Smooth muscle cell (in vitro differentiated cells): ENCODE measurements around the gene PLA2G4B. TPM values are rescaled to one million over a fixed set of nuclear protein-coding genes. Genes with fewer than 3 reads are reported as not detected.

Experiments used
- DNase-seq: peaks from one replicate; lab custom pipeline; 2025; ENCODE audit not compliant: unreplicated experiment; lab: John Stamatoyannopoulos, UW
- H2AFZ ChIP-seq: fragments of 200-600 bp; sonication (generic); 2 replicates; pipeline ENCODE4 v1.6.0; 2016; ENCODE audit warnings: antibody characterized with exemption, low read depth, mild to moderate bottlenecking
- H3F3A ChIP-seq: fragments of 200-600 bp; sonication (generic); 2 replicates; pipeline ENCODE4 v1.6.0; 2017; ENCODE audit warnings: antibody characterized with exemption, low read depth
- H3K27ac ChIP-seq: fragments of 200-600 bp; sonication (generic); 2 replicates; pipeline ENCODE4 v1.5.1; 2016; ENCODE audit warnings: low read depth, mild to moderate bottlenecking
- H3K27me3 ChIP-seq: fragments of 200-600 bp; sonication (generic); 2 replicates; pipeline ENCODE4 v1.6.1; 2016; ENCODE audit warnings: low read depth, mild to moderate bottlenecking
- H3K36me3 ChIP-seq: fragments of 200-600 bp; sonication (generic); 2 replicates; pipeline ENCODE4 v1.5.1; 2016; ENCODE audit warnings: low read depth
- H3K4me1 ChIP-seq: fragments of 200-600 bp; sonication (generic); 2 replicates; pipeline ENCODE4 v1.5.1; 2016; ENCODE audit warnings: low read depth
- H3K4me2 ChIP-seq: fragments of 200-600 bp; sonication (generic); 2 replicates; pipeline ENCODE4 v1.6.0; 2016; ENCODE audit warnings: mild to moderate bottlenecking
- H3K4me3 ChIP-seq: fragments of 200-600 bp; sonication (generic); 2 replicates; pipeline ENCODE4 v1.5.1; 2016; ENCODE audit warnings: mild to moderate bottlenecking
- H3K79me2 ChIP-seq: fragments of 200-600 bp; sonication (generic); 2 replicates; pipeline ENCODE4 v1.6.0; 2016; ENCODE audit warnings: low read depth, mild to moderate bottlenecking
- H3K9ac ChIP-seq: fragments of 200-600 bp; sonication (generic); 2 replicates; pipeline ENCODE4 v1.6.0; 2016; ENCODE audit warnings: low read depth
- H3K9me3 ChIP-seq: fragments of 200-600 bp; sonication (generic); replicated peaks from 2 replicates; pipeline ENCODE4 v1.5.1; 2016; ENCODE audit warnings: low read depth
- H4K20me1 ChIP-seq: fragments of 200-600 bp; sonication (generic); 2 replicates; pipeline ENCODE4 v1.6.0; 2016; ENCODE audit warnings: low read depth
- WGBS: methylation state at CpG from one replicate; pipeline ENCODE4 v1.1.7; 2016; ENCODE audit warnings: low lambda C conversion rate; 5-methylcytosine and 5-hydroxymethylcytosine counted together
- microRNA-seq: library from miRNA; unstranded; fragments of <30 nt; microRNA quantifications from one replicate; pipeline ENCODE4, GENCODE V29; 2016; ENCODE audit warnings: borderline number of aligned reads
- polyA plus RNA-seq: library from polyadenylated mRNA; unstranded; fragments of >200 nt; fragmentation: Nextera tagmentation; extraction: Ambion mirVana; gene quantifications from 2 replicates; pipeline ENCODE4 v1.2.1, GENCODE V29; 2016
- small RNA-seq: library from RNA; depleted of rRNA; stranded (forward); fragments of <200 nt; gene quantifications from one replicate; pipeline ENCODE3, GENCODE V24; 2014
- total RNA-seq: library from RNA; depleted of rRNA; stranded (reverse); fragments of >200 nt; gene quantifications from 2 replicates; pipeline ENCODE4 v1.2.3, GENCODE V29; 2014
- TF ChIP-seq, protein P1 (sequence below): fragments of 200-600 bp; sonication (generic); IDR thresholded peaks from 2 replicates; pipeline ENCODE4 v1.5.1; 2017; ENCODE audit warnings: borderline replicate concordance, mild to moderate bottlenecking, antibody characterized with exemption; ENCODE audit not compliant: insufficient read depth, poor library complexity, severe bottlenecking

The PLA2G4B gene
- total and polyA plus RNA-seq, 2 experiments from 2014 or later, result 2.2 to 4.2 TPM

DNA sequence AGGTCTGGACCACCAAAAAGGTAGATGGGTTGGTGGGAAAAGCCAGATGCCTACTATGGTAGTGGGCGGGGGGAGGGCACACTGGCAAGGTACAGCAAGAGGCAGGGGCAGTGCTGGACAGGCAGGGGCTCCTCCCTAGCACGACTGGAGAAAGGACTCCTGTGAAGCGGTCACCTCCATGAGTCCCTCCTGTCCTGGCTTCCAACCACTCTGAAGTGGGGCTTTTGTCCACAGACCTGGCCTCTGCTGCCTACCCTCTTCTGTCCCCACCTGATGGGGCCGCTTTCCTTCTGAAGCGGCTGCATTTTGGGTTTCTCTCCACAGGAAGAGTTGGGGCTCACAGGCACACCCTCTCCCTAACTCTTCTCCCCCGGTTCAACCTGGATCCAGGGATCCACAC is 57.9 kb downstream of the PLA2G4B start:
- Histone ChIP-seq H4K20me1 (peaks cover 1% of the 10 kb centered on the region), H3K4me3 (no peak overlapping the region), H3K9me3 (no peaks in the 10 kb centered on the region), H3K9ac (no peak overlapping the region), H3K4me1 (peaks cover 2% of the 10 kb centered on the region), H3K4me2 (no peak overlapping the region), H3K27ac (no peak overlapping the region), H3K79me2 (no peaks in the 10 kb centered on the region), H3F3A (no peaks in the 10 kb centered on the region), H2AFZ (no peak overlapping the region), H3K36me3 (no peaks in the 10 kb centered on the region), H3K27me3 (no peaks in the 10 kb centered on the region)
- TF ChIP-seq, protein P1, sequence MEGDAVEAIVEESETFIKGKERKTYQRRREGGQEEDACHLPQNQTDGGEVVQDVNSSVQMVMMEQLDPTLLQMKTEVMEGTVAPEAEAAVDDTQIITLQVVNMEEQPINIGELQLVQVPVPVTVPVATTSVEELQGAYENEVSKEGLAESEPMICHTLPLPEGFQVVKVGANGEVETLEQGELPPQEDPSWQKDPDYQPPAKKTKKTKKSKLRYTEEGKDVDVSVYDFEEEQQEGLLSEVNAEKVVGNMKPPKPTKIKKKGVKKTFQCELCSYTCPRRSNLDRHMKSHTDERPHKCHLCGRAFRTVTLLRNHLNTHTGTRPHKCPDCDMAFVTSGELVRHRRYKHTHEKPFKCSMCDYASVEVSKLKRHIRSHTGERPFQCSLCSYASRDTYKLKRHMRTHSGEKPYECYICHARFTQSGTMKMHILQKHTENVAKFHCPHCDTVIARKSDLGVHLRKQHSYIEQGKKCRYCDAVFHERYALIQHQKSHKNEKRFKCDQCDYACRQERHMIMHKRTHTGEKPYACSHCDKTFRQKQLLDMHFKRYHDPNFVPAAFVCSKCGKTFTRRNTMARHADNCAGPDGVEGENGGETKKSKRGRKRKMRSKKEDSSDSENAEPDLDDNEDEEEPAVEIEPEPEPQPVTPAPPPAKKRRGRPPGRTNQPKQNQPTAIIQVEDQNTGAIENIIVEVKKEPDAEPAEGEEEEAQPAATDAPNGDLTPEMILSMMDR, result no peak
- 93% methylated on average over 6 of the region's 6 CpGs for WGBS
- DNase-seq, result no peak

GRCh38 chr15:41897363-41897799 is 58.7 kb downstream of the PLA2G4B start:
- no peaks in the 10 kb centered on the region for H3K9me3 ChIP-seq
- no peaks in the 10 kb centered on the region for H3K27me3 ChIP-seq
- no peaks in the 10 kb centered on the region for H3K4me1 ChIP-seq
- H3K36me3 ChIP-seq, result no peaks in the 10 kb centered on the region
- H4K20me1 ChIP-seq, result peaks cover 8% of the 10 kb centered on the region
- no peaks in the 10 kb centered on the region for H3K79me2 ChIP-seq
- TF ChIP-seq, protein P1, result no peak
- no peak overlapping the region for H3K9ac ChIP-seq
- no peak overlapping the region for H3K4me2 ChIP-seq
- no peaks in the 10 kb centered on the region for H3F3A ChIP-seq
- no peak for DNase-seq
- WGBS, result 89% methylated on average over 8 of the region's 8 CpGs
- no peak overlapping the region for H3K4me3 ChIP-seq
- H3K27ac ChIP-seq, result no peak overlapping the region
- H2AFZ ChIP-seq, result no peak overlapping the region

Small RNA genes within 50 kb of the gene (microRNA-seq; reads per million reads assigned to microRNA genes)
- not detected for gene MIR4310

Small RNA genes within 50 kb of the gene (small RNA-seq; reads per million reads assigned to genes)
- gene JMJD7-PLA2G4B (0.92 reads per million, percentile 29 among the genes with 10 or more reads in this experiment), gene MIR4310 (not detected), gene RNA5SP393 (not detected)

Other genes starting within 250 kb of the PLA2G4B start
- 52.9 and 56.3 TPM in 2 replicates for gene MGA, start 178.4 kb upstream of the PLA2G4B start, total RNA-seq
- 5.5 and 10.3 TPM in 2 replicates for gene MGA, start 178.4 kb upstream of the PLA2G4B start, polyA plus RNA-seq
- 9.0 and 10.7 TPM in 2 replicates for gene MAPKBP1, start 64.4 kb upstream of the PLA2G4B start, total RNA-seq
- gene MAPKBP1, start 64.4 kb upstream of the PLA2G4B start, polyA plus RNA-seq, result 6.6 and 9.3 TPM in 2 replicates
- gene JMJD7, start 10.8 kb upstream of the PLA2G4B start, total RNA-seq, result 5.0 TPM in 1 of 2 replicates, not detected in the other
- 3.3 and 7.8 TPM in 2 replicates for gene JMJD7, start 10.8 kb upstream of the PLA2G4B start, polyA plus RNA-seq
- 0.04 and 0.13 TPM in 2 replicates for gene SPTBN5, start 55.2 kb downstream of the PLA2G4B start, total RNA-seq
- 0.08 and 1.1 TPM in 2 replicates for gene SPTBN5, start 55.2 kb downstream of the PLA2G4B start, polyA plus RNA-seq
- 11.5 TPM in 2 replicates for gene EHD4, start 133.7 kb downstream of the PLA2G4B start, total RNA-seq
- gene EHD4, start 133.7 kb downstream of the PLA2G4B start, polyA plus RNA-seq, result 15.8 and 19.2 TPM in 2 replicates
- 0.45 and 1.6 TPM in 2 replicates for gene PLA2G4E, start 182.2 kb downstream of the PLA2G4B start, total RNA-seq
- not detected in 2 replicates for gene PLA2G4E, start 182.2 kb downstream of the PLA2G4B start, polyA plus RNA-seq